AG09319 (cell line): ENCODE measurements around the gene KCNG1.
"Not testable (repeated sequence)": the region's sequence is repeated elsewhere in the genome, so short reads cannot be mapped to it uniquely, and the experiment has no call there.

Source experiments
- DNase-seq: peaks from one replicate; pipeline ENCODE4 v3.0.0-alpha.2; 2010; ENCODE audit warnings: low read depth; ENCODE audit errors: extremely low read depth
- CTCF ChIP-seq: IDR thresholded peaks from 2 replicates; pipeline ENCODE4 v1.5.1; 2011; ENCODE audit warnings: low read depth, mild to moderate bottlenecking, inconsistent platforms, low read length, moderate library complexity

The KCNG1 gene

GRCh38 chr20:51060301-51060700, 37.4 kb upstream of the KCNG1 start:
- no peak for TF ChIP-seq CTCF
- DNase-seq: no peak

- DNase-seq: no peak
- no peak for TF ChIP-seq CTCF
Observed at GRCh38 chr20:51059862-51060261, 37.0 kb upstream of the KCNG1 start.

- no peak for DNase-seq
- TF ChIP-seq CTCF: no peak
Observed at GRCh38 chr20:51058017-51058416, 35.1 kb upstream of the KCNG1 start.

- DNase-seq: no peak
Observed at GRCh38 chr20:51054233-51054632, 31.3 kb upstream of the KCNG1 start.

GRCh38 chr20:51050531-51051075, 27.7 kb upstream of the KCNG1 start:
- TF ChIP-seq CTCF: no peak
- no peak for DNase-seq

More at GRCh38 chr20:51054233-51054632, 31.3 kb upstream of the KCNG1 start:
- no peak for TF ChIP-seq CTCF

GRCh38 chr20:51046021-51046985, 23.4 kb upstream of the KCNG1 start:
- no peak for DNase-seq
- no peak for TF ChIP-seq CTCF

GRCh38 chr20:51045492-51045891, 22.6 kb upstream of the KCNG1 start:
- DNase-seq: not testable (repeated sequence)

GRCh38 chr20:51044796-51045195, 21.9 kb upstream of the KCNG1 start:
- DNase-seq: no peak
- no peak for TF ChIP-seq CTCF
